ENCODE measurements around the gene AP4S1.
"Not testable (repeated sequence)": the region's sequence is repeated elsewhere in the genome, so short reads cannot be mapped to it uniquely, and the experiment has no call there.

AP4S1 gene

GRCh38 chr14:31025367-31026076 lies at the start of gene AP4S1:
Gene AP4S1 (plus strand): TSS chr14:31025649. CDS start chr14:31066197, 40,548 bp downstream.
- Histone ChIP-seq H3K27ac (ENCODE audit: low read depth, low read length) (peak within 1 kb of the TSS; percentile 96), H3K4me3 (ENCODE audit: low read depth in 1 of 2, low read length in 2 of 2) (peak within 1 kb of the TSS; percentile 95 to 96), H3K36me3 (ENCODE audit: control insufficient read depth in 1 of 2, insufficient read depth in 2 of 2, low read length in 2 of 2) (peaks cover 0 to 2% of the 10 kb centered on the region in 2 donors), H3K9ac (ENCODE audit: low read depth in 1 of 2, low read length in 2 of 2) (peak within 1 kb of the TSS; percentile 95 to 97), H3K4me1 (ENCODE audit: control insufficient read depth in 1 of 2, insufficient read depth in 2 of 2, low read length in 2 of 2) (peaks cover 10 to 17% of the 10 kb centered on the region in 2 donors), H3K27me3 (ENCODE audit: control insufficient read depth in 1 of 2, insufficient read depth in 2 of 2, low read length in 2 of 2) (no peaks in the 10 kb centered on the region), H3K9me3 (ENCODE audit: control insufficient read depth in 1 of 2, low read length in 2 of 2) (no peaks in the 10 kb centered on the region)

GRCh38 chr14:30977752-30978151 lies 47.7 kb upstream of the AP4S1 start:
- Histone ChIP-seq H3K9ac (ENCODE audit: low read depth in 1 of 2, low read length in 2 of 2) (no peak overlapping the region), H3K36me3 (ENCODE audit: control insufficient read depth in 1 of 2, insufficient read depth in 2 of 2, low read length in 2 of 2) (no peaks in the 10 kb centered on the region), H3K27ac (ENCODE audit: low read depth, low read length) (no peak overlapping the region), H3K4me3 (ENCODE audit: low read depth in 1 of 2, low read length in 2 of 2) (no peak overlapping the region), H3K27me3 (ENCODE audit: control insufficient read depth in 1 of 2, insufficient read depth in 2 of 2, low read length in 2 of 2) (no peaks in the 10 kb centered on the region), H3K9me3 (ENCODE audit: control insufficient read depth in 1 of 2, low read length in 2 of 2) (no peaks in the 10 kb centered on the region), H3K4me1 (ENCODE audit: control insufficient read depth in 1 of 2, insufficient read depth in 2 of 2, low read length in 2 of 2) (peaks cover 0 to 7% of the 10 kb centered on the region in 2 donors)

- not testable (repeated sequence) for H3K36me3 ChIP-seq (ENCODE audit: control insufficient read depth in 1 of 2, insufficient read depth in 2 of 2, low read length in 2 of 2); H3K4me3 ChIP-seq (ENCODE audit: low read depth in 1 of 2, low read length in 2 of 2); H3K9ac ChIP-seq (ENCODE audit: low read depth in 1 of 2, low read length in 2 of 2); H3K4me1 ChIP-seq (ENCODE audit: control insufficient read depth in 1 of 2, insufficient read depth in 2 of 2, low read length in 2 of 2); H3K9me3 ChIP-seq (ENCODE audit: control insufficient read depth in 1 of 2, low read length in 2 of 2); H3K27ac ChIP-seq (ENCODE audit: low read depth, low read length); H3K27me3 ChIP-seq (ENCODE audit: control insufficient read depth in 1 of 2, insufficient read depth in 2 of 2, low read length in 2 of 2)
Observed at GRCh38 chr14:30980106-30980704, 45.2 kb upstream of the AP4S1 start.

GRCh38 chr14:30980980-30981379 lies 44.5 kb upstream of the AP4S1 start:
- Histone ChIP-seq H3K9ac (ENCODE audit: low read depth in 1 of 2, low read length in 2 of 2) (no peak overlapping the region), H3K27me3 (ENCODE audit: control insufficient read depth in 1 of 2, insufficient read depth in 2 of 2, low read length in 2 of 2) (no peaks in the 10 kb centered on the region), H3K4me1 (ENCODE audit: control insufficient read depth in 1 of 2, insufficient read depth in 2 of 2, low read length in 2 of 2) (no peaks in the 10 kb centered on the region), H3K36me3 (ENCODE audit: control insufficient read depth in 1 of 2, insufficient read depth in 2 of 2, low read length in 2 of 2) (no peaks in the 10 kb centered on the region), H3K9me3 (ENCODE audit: control insufficient read depth in 1 of 2, low read length in 2 of 2) (no peaks in the 10 kb centered on the region), H3K4me3 (ENCODE audit: low read depth in 1 of 2, low read length in 2 of 2) (no peak overlapping the region), H3K27ac (ENCODE audit: low read depth, low read length) (no peak overlapping the region)

- Histone ChIP-seq H3K27ac (ENCODE audit: low read depth, low read length) (no peak overlapping the region), H3K9me3 (ENCODE audit: control insufficient read depth in 1 of 2, low read length in 2 of 2) (no peaks in the 10 kb centered on the region), H3K9ac (ENCODE audit: low read depth in 1 of 2, low read length in 2 of 2) (no peak overlapping the region), H3K4me1 (ENCODE audit: control insufficient read depth in 1 of 2, insufficient read depth in 2 of 2, low read length in 2 of 2) (no peaks in the 10 kb centered on the region), H3K4me3 (ENCODE audit: low read depth in 1 of 2, low read length in 2 of 2) (no peak overlapping the region), H3K27me3 (ENCODE audit: control insufficient read depth in 1 of 2, insufficient read depth in 2 of 2, low read length in 2 of 2) (no peaks in the 10 kb centered on the region), H3K36me3 (ENCODE audit: control insufficient read depth in 1 of 2, insufficient read depth in 2 of 2, low read length in 2 of 2) (no peaks in the 10 kb centered on the region)
Observed at GRCh38 chr14:30982533-30982932, 42.9 kb upstream of the AP4S1 start.

- no peak overlapping the region for H3K9ac ChIP-seq (ENCODE audit: low read depth in 1 of 2, low read length in 2 of 2)
- H3K9me3 ChIP-seq (ENCODE audit: control insufficient read depth in 1 of 2, low read length in 2 of 2), result no peaks in the 10 kb centered on the region
- H3K4me1 ChIP-seq (ENCODE audit: control insufficient read depth in 1 of 2, insufficient read depth in 2 of 2, low read length in 2 of 2), result peaks cover 3 to 6% of the 10 kb centered on the region in 2 donors
Observed at GRCh38 chr14:30983858-30984257, 41.6 kb upstream of the AP4S1 start.

GRCh38 chr14:30985796-30986195 lies 39.7 kb upstream of the AP4S1 start:
- H3K4me1 ChIP-seq (ENCODE audit: control insufficient read depth in 1 of 2, insufficient read depth in 2 of 2, low read length in 2 of 2), result peaks cover 6 to 9% of the 10 kb centered on the region in 2 donors
- H3K27ac ChIP-seq (ENCODE audit: low read depth, low read length), result no peak overlapping the region
- no peaks in the 10 kb centered on the region for H3K27me3 ChIP-seq (ENCODE audit: control insufficient read depth in 1 of 2, insufficient read depth in 2 of 2, low read length in 2 of 2)
- no peaks in the 10 kb centered on the region for H3K9me3 ChIP-seq (ENCODE audit: control insufficient read depth in 1 of 2, low read length in 2 of 2)
- H3K4me3 ChIP-seq (ENCODE audit: low read depth in 1 of 2, low read length in 2 of 2), result no peak overlapping the region
- H3K36me3 ChIP-seq (ENCODE audit: control insufficient read depth in 1 of 2, insufficient read depth in 2 of 2, low read length in 2 of 2), result no peaks in the 10 kb centered on the region
- H3K9ac ChIP-seq (ENCODE audit: low read depth in 1 of 2, low read length in 2 of 2), result no peak overlapping the region

More at GRCh38 chr14:30983858-30984257, 41.6 kb upstream of the AP4S1 start:
- Histone ChIP-seq H3K36me3 (ENCODE audit: control insufficient read depth in 1 of 2, insufficient read depth in 2 of 2, low read length in 2 of 2) (no peaks in the 10 kb centered on the region), H3K4me3 (ENCODE audit: low read depth in 1 of 2, low read length in 2 of 2) (no peak overlapping the region), H3K27ac (ENCODE audit: low read depth, low read length) (no peak overlapping the region), H3K27me3 (ENCODE audit: control insufficient read depth in 1 of 2, insufficient read depth in 2 of 2, low read length in 2 of 2) (no peaks in the 10 kb centered on the region)

GRCh38 chr14:30988509-30988908 lies 36.9 kb upstream of the AP4S1 start:
- Histone ChIP-seq H3K27ac (ENCODE audit: low read depth, low read length) (no peak overlapping the region), H3K4me3 (ENCODE audit: low read depth in 1 of 2, low read length in 2 of 2) (no peak overlapping the region), H3K27me3 (ENCODE audit: control insufficient read depth in 1 of 2, insufficient read depth in 2 of 2, low read length in 2 of 2) (no peaks in the 10 kb centered on the region), H3K9ac (ENCODE audit: low read depth in 1 of 2, low read length in 2 of 2) (no peak overlapping the region), H3K4me1 (ENCODE audit: control insufficient read depth in 1 of 2, insufficient read depth in 2 of 2, low read length in 2 of 2) (peaks cover 13 to 16% of the 10 kb centered on the region in 2 donors), H3K36me3 (ENCODE audit: control insufficient read depth in 1 of 2, insufficient read depth in 2 of 2, low read length in 2 of 2) (no peaks in the 10 kb centered on the region), H3K9me3 (ENCODE audit: control insufficient read depth in 1 of 2, low read length in 2 of 2) (no peaks in the 10 kb centered on the region)

GRCh38 chr14:30990770-30991169 lies 34.7 kb upstream of the AP4S1 start:
- H3K4me1 ChIP-seq (ENCODE audit: control insufficient read depth in 1 of 2, insufficient read depth in 2 of 2, low read length in 2 of 2), result peaks cover 18 to 19% of the 10 kb centered on the region in 2 donors
- H3K4me3 ChIP-seq (ENCODE audit: low read depth in 1 of 2, low read length in 2 of 2), result no peak overlapping the region
- no peak overlapping the region for H3K27ac ChIP-seq (ENCODE audit: low read depth, low read length)
- no peak overlapping the region for H3K9ac ChIP-seq (ENCODE audit: low read depth in 1 of 2, low read length in 2 of 2)
- no peaks in the 10 kb centered on the region for H3K9me3 ChIP-seq (ENCODE audit: control insufficient read depth in 1 of 2, low read length in 2 of 2)
- no peaks in the 10 kb centered on the region for H3K27me3 ChIP-seq (ENCODE audit: control insufficient read depth in 1 of 2, insufficient read depth in 2 of 2, low read length in 2 of 2)
- no peaks in the 10 kb centered on the region for H3K36me3 ChIP-seq (ENCODE audit: control insufficient read depth in 1 of 2, insufficient read depth in 2 of 2, low read length in 2 of 2)

- no peak overlapping the region for H3K9ac ChIP-seq (ENCODE audit: low read depth in 1 of 2, low read length in 2 of 2)
- H3K36me3 ChIP-seq (ENCODE audit: control insufficient read depth in 1 of 2, insufficient read depth in 2 of 2, low read length in 2 of 2), result no peaks in the 10 kb centered on the region
- no peak overlapping the region for H3K27ac ChIP-seq (ENCODE audit: low read depth, low read length)
- H3K4me1 ChIP-seq (ENCODE audit: control insufficient read depth in 1 of 2, insufficient read depth in 2 of 2, low read length in 2 of 2), result peaks cover 19 to 20% of the 10 kb centered on the region in 2 donors
- no peaks in the 10 kb centered on the region for H3K9me3 ChIP-seq (ENCODE audit: control insufficient read depth in 1 of 2, low read length in 2 of 2)
- H3K4me3 ChIP-seq (ENCODE audit: low read depth in 1 of 2, low read length in 2 of 2), result no peak overlapping the region
- H3K27me3 ChIP-seq (ENCODE audit: control insufficient read depth in 1 of 2, insufficient read depth in 2 of 2, low read length in 2 of 2), result no peaks in the 10 kb centered on the region
Observed at GRCh38 chr14:30991408-30991807, 34.0 kb upstream of the AP4S1 start.

All from duodenal mucosa (tissue), 2 donors.